ENCODE measurements around the gene YDJC. TPM values are rescaled to one million over a fixed set of nuclear protein-coding genes. Genes with fewer than 3 reads are reported as not detected.

The YDJC gene
- total and polyA plus RNA-seq, 12 donors, result 2.5 to 36.2 (median 19.5) TPM

- DNase-seq, result no peak
- no peaks in the 10 kb centered on the region for H3K27me3 ChIP-seq
- no peaks in the 10 kb centered on the region for H3K9me3 ChIP-seq (replicated peaks in 1 of 3)
- H3K36me3 ChIP-seq (replicated peaks in 1 of 2), result peaks cover 0 to 5% of the 10 kb centered on the region in 2 donors
- TF ChIP-seq CTCF (IDR thresholded peaks at IDR 0.05) (peak in 3 of 6 experiments; percentile 4 to 16 (median 7)), POLR2A (IDR thresholded peaks at IDR 0.05) (no peak)
- WGBS, 4 donors, result 63 to 78% (median 66%) methylated on average over 7 to 8 of the region's 8 CpGs
- peaks cover 6 to 14% of the 10 kb centered on the region in 2 donors for H3K4me1 ChIP-seq (replicated peaks in 1 of 2)
- no peak overlapping the region for H3K4me3 ChIP-seq
- intact Hi-C loops (cut with DNase I), result no loop called here
- H3K27ac ChIP-seq, result no peak overlapping the region
These were observed 5.5 kb downstream of the YDJC start for GRCh38 chr22:21624120-21624879.

- no peak overlapping the region for H3K4me3 ChIP-seq
- intact Hi-C loops (cut with DNase I), result no loop called here
- no peak overlapping the region for H3K27ac ChIP-seq
- peaks cover 0 to 7% of the 10 kb centered on the region in 2 donors for H3K4me1 ChIP-seq (replicated peaks in 1 of 2)
- 88 to 98% (median 92%) methylated on average over 5 to 7 of the region's 7 CpGs for WGBS, 4 donors
- H3K9me3 ChIP-seq (replicated peaks in 1 of 3), result no peaks in the 10 kb centered on the region
- no peaks in the 10 kb centered on the region for H3K27me3 ChIP-seq
- no peak for DNase-seq
- peaks cover 0 to 5% of the 10 kb centered on the region in 2 donors for H3K36me3 ChIP-seq (replicated peaks in 1 of 2)
- no peak for TF ChIP-seq CTCF (IDR thresholded peaks at IDR 0.05)
- TF ChIP-seq POLR2A (IDR thresholded peaks at IDR 0.05), result no peak
These were observed 6.2 kb downstream of the YDJC start for GRCh38 chr22:21623648-21623970.

GRCh38 chr22:21622919-21623647 lies 6.7 kb downstream of the YDJC start:
- H3K9me3 ChIP-seq (replicated peaks in 1 of 3), result no peaks in the 10 kb centered on the region
- peaks cover 0 to 5% of the 10 kb centered on the region in 2 donors for H3K36me3 ChIP-seq (replicated peaks in 1 of 2)
- TF ChIP-seq CTCF (IDR thresholded peaks at IDR 0.05) (no peak), POLR2A (IDR thresholded peaks at IDR 0.05) (no peak)
- intact Hi-C loops (cut with DNase I), result no loop called here
- no peak for DNase-seq
- H3K4me3 ChIP-seq, result no peak overlapping the region
- peaks cover 0 to 6% of the 10 kb centered on the region in 2 donors for H3K4me1 ChIP-seq (replicated peaks in 1 of 2)
- H3K27me3 ChIP-seq, result no peaks in the 10 kb centered on the region
- no peak overlapping the region for H3K27ac ChIP-seq
- WGBS, 4 donors, result 86 to 91% (median 90%) methylated on average over 20 to 23 of the region's 23 CpGs

GRCh38 chr22:21622011-21622918 lies 7.6 kb downstream of the YDJC start:
- Histone ChIP-seq H3K36me3 (replicated peaks in 1 of 2) (peaks cover 0 to 5% of the 10 kb centered on the region in 2 donors), H3K4me1 (replicated peaks in 1 of 2) (peaks cover 0 to 6% of the 10 kb centered on the region in 2 donors), H3K27me3 (no peaks in the 10 kb centered on the region), H3K27ac (no peak overlapping the region), H3K4me3 (no peak overlapping the region), H3K9me3 (replicated peaks in 1 of 3) (no peaks in the 10 kb centered on the region)
- 62 to 75% (median 66%) methylated on average over 10 to 17 of the region's 17 CpGs for WGBS, 4 donors
- intact Hi-C loops (cut with DNase I), result no loop called here
- TF ChIP-seq CTCF (IDR thresholded peaks at IDR 0.05) (no peak), POLR2A (IDR thresholded peaks at IDR 0.05) (no peak)
- DNase-seq, result no peak
